Jurkat, Clone E6-1 (cell line): ENCODE data around the gene RSL24D1. TPM values are rescaled to one million over a fixed set of nuclear protein-coding genes. Genes with fewer than 3 reads are reported as not detected.

ENCODE experiments used
- DNase-seq: peaks from one replicate; pipeline ENCODE4 v3.0.0-alpha.2; 2011; ENCODE audit warnings: low read depth, low spot score
- H3K4me3 ChIP-seq: 2 replicates; pipeline ENCODE4 v1.5.1; 2011; ENCODE audit warnings: mild to moderate bottlenecking, low read length, control low read depth, moderate library complexity
- polyA plus RNA-seq: library from polyadenylated mRNA; unstranded; fragments of >200 nt; gene quantifications from one replicate; pipeline ENCODE4 v1.2.1, GENCODE V29; 2012; ENCODE audit warnings: missing spikeins; ENCODE audit not compliant: insufficient read length, insufficient read depth

RSL24D1 gene
- 195 TPM for polyA plus RNA-seq

DNA sequence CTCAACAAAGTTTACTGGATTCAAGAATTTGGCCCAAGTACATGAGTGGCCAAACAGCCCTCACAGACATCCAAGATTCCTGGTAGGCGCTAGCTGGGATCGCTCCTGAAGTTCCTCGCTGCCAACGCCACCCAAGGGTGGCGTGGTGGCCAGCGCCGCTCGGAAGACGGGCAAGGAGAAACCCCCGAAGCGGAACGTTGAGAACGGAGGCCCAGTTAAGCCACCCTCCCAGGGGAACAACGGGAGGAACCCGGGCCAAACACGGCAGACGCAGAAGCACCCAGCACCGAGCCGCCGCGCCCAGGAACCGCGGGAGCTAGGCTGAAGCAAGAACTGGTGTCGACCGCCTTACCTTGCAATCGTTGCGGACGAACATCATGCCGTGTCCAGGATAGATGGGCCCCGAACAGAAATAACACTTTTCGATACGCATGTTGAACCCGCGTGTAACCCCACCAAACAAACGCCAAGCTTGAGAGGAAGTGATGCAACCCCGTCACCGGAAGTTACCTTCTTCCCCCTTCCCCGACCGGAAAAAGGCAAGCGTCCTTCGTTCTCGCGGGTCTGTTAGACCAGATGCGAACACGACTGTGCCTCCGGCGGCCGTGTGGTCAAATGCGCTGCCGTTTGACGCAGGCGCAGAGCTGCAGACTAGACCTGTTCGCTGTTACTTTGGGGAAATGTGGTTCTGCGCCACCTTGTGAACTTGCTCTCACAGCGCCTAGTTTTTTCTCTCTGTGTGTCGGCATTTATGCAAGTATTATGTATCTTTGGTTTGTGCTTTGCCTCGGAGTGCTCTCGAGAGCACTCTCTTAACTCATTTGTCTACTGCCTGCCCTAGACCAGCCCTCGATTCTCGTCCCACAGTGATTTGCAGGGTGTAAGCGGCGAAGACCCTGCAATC is at the start of gene RSL24D1:
Gene RSL24D1, minus strand, starts transcription at position 484 of the 904 bp plus-strand sequence. Its CDS starts 51 bp downstream, at position 433.
- peak within 1 kb of the TSS; percentile 79 for H3K4me3 ChIP-seq
- peak; percentile 99 for DNase-seq

DNA sequence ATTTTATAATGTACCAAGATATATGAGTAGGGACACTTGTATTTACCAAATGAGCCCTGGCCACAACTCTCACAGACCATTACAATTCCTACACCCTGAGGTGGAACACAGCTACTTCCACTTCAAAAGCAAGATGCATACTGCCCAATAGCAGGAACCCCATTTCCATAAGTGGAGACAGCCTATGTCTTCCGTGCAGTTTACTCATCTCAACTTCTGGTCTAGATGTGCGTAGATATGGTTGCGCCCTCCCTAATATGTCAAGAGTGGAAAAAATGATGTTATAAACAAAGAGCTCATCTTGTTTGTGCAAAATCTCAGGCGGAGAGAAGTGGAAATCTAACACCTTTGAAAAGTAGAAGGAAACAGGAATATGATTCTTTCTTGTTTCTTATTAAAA is 48.3 kb upstream of the RSL24D1 start:
- DNase-seq, result no peak
- no peak overlapping the region for H3K4me3 ChIP-seq

DNA sequence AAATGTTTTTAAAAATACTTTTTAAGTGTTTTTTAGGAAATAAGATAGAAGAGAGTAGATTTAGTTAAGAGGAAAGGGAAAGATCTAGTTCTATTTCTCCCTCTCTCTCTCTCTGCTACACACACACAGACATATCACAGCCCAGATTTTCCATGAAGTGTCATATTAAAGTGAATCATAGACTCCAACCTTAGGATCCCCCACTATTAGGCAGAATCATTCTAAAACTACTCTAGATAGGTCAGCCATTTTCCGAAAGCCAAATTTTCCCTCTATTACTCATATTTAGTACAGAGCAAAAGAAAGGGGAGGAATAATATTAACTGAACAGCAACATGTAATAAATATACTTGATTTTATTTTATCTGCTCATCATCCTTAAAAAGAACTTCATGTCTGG is 45.1 kb upstream of the RSL24D1 start:
- no peak overlapping the region for H3K4me3 ChIP-seq
- no peak for DNase-seq

DNA sequence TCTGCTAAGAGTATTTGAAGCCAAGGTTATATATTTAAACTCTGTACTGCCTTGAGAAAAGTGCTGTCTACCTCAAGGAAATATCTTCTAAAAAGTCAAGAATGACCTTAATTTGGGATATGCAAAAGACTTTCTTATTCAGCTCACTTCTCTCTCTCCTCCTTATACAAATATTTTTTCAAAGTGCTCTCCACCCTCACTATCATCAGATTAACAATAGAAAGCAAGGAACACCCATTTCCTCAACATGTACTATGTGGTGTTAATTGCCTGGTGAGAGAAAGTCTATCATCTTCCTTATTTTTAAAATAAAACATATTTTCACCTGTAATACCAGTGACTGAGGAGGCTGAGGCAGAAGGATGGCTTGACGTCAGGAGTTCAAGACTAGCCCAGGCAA is 44.4 kb upstream of the RSL24D1 start:
- DNase-seq, result no peak
- H3K4me3 ChIP-seq, result no peak overlapping the region

DNA sequence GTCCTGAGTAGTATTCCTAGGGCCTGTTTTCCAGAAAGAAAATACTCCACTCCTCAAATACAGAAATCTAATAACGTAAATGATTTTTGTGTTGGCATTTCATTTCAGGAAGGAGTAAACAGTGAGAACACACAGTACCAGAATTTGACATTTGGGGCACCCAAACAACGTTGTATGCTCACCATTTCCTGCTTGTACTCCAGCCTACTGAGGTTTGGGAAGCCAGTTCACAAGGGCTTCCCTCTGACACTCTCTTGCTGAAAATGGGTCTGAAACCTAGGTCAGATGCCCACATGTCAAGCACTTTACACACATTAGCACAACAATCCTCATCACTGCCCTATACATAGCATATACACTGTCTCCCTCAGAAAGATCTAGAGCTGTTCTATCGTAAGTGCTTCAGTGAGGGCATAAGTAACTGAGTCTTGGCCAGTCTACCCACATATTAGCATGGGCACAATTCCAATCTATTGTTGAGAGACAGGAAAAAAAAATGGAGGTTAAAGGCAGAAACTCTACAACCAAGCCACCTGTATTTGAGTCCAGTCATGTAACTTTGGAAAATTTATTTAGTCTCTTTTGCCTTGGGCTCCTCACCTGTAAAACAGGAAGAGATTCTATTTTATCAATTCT is 43.5 kb upstream of the RSL24D1 start:
- no peak overlapping the region for H3K4me3 ChIP-seq
- DNase-seq, result no peak

DNA sequence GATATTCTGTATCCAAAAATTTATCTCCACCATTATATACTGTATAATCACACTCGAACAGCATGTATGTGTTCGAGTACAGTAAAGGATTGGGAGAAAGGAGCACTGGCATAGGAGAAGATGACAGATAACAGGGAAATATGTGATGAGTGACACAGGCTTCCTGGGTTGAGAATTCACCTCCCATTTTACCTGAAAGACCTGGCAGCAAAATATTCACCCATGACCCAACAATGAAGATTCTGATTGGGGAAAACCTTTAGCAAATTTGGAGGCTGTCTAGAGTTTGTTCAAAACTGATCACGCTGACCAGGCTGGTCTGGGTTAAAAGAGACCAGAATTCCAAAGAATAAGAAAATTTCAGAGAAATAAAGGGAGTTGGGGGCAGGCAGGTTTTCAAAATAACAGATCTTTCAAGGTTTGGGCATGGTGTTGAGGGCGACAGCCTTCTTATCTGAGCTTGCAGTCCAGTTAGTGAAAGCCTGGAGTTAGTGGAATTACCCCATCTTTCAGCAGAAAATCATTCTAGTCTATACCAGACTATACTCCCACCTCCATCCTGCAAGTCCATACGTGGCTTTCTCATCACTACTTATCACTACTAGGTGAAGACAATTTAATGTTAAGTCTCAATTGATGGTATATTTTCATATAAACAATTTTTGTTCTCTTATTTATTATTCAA is 42.8 kb upstream of the RSL24D1 start:
- H3K4me3 ChIP-seq, result no peak overlapping the region
- no peak for DNase-seq

DNA sequence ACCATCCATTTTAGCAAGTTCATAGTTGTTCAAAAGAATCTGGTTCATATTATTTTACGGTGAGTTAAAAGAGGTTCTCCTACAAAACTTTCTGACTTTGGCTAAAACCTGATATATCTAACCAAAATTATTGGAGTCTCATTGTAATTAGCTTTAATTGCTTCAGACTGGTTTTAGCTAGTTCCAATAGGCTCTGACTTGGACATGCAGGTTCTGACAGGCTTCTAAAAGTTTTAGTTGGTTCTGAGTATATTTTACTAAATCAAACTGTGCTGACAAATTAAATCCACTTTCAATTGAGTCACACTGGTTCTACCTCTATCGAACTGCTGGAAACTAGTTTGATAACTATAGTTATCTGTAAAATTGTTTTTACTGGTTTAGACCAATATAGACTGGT is 42.1 kb upstream of the RSL24D1 start:
- no peak for DNase-seq
- H3K4me3 ChIP-seq, result no peak overlapping the region

DNA sequence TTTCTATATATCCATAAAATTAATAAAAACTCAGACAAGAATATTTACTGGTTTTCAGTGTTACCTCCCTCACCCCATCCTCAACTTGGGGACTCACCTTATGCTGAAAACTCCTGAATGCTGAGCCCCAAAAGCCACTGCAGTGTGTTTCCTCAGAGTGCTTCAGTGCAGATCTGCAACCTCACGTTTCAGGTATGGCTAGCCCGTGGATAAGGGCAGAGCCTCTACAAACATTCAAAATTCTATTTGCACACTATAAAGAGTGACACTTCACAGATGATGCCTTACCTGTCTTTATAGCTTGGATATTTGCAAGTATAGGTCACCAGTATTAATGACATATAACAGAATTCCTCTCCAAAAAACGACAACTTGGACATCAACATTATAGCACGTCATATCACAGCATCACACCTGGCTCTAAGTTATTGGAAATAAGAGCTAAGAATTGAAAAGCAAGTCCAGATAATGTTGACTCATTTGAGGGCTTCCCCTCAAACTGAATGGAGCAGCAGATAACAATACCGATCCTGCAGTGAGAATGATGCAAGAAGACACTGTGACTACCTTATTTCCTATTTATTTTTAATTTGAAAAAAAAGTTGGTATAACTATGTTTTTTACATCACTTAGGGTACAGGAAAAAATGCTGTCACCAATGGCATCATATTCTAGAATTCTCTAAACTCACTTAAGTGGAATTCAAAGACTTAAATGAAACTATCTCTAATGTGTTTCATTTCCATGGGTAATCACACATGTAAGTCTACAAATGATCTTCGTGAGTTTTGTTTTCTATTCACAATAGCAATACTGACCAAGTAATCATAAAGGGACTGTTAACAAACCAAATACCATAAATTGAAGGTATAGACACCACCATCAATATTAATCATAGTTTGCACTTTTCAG is 40.7 kb upstream of the RSL24D1 start:
- DNase-seq, result no peak
- no peak overlapping the region for H3K4me3 ChIP-seq

DNA sequence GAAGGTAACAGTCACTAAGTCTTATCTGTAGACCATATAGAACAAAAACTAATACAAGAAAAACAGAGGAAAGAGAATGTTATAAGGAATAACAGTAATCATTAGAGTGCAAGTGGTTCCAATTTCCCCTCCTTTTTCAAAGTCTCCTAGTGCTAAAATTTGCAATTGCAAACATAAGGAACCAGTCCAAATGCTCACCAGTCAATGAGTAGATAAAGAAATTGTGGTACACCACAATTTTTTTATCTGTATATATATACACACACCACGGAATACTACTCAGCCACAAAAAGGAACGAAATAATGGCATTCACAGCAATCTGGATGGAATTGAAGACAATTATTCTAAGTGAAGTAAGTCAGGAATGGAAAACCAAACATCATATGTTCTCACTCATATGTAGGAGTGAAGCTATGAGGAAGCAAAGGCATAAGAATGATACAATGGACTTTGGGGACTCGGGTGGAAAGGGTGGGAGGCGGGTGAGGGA is 38.9 kb upstream of the RSL24D1 start:
- no peak for DNase-seq
- no peak overlapping the region for H3K4me3 ChIP-seq

DNA sequence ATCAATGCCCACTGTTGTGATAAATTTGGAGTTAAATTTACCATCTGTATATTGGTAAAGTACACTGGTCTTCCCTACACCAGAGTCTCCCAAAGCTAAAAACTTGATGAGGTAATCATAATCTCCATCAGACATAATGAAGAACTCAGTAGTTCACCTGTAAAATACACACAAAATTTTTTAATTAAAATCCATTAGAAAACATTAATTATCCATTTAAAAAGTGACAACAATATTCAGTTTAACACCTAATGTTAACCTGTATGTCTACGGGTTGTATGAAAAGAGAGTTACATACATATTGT is 38.0 kb upstream of the RSL24D1 start:
- no peak overlapping the region for H3K4me3 ChIP-seq
- DNase-seq, result no peak

DNA sequence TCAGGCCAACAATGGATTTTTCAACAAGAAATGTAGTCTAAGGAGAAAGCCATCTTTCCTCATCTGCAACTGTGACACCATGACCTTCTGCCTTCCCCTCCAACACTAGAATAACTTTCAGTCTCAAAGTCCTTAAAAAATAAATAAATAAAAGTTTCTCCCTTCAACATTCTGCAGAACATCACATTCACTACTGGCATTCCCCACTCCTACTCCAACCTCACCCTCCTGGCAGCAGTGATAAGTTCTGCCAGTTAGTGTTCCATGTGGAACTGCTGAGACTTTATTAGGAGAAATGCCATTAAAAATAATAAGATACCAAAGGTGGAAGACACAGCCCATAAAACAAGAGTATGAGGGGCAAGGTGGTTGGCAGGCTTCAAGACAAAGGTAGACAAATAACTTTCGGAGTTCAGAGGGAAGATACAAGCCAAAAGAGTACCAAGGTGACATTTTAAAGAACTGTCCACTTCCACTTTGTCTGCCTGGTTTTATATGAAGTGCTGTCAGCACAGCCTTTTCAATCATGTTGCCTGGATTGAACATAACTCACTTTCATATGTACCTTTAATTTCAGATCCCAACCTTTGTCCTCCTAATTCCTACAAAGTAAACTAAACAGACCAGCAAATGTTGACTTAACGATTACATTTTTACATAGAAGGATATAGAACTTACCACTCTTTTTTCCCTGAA is 37.5 kb upstream of the RSL24D1 start:
- no peak for DNase-seq
- no peak overlapping the region for H3K4me3 ChIP-seq

DNA sequence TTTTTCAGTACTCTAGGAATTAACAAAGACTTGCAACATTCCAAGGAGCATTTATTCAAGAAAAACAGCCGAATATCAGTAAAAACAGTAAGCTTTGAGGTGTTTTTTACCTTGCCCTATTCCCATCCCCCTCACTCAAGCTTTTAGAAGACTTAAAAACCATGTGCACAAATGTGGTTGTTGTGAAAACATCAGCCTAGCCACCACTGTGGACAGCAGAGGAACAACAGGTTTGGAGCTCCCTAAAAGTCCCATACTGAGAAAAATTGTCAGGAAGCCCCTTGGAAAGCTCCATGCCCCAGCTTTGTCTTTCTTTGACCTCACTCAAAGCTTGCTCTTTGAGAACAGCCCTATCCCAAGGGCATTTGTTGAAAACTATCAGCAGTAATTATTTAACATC is 34.7 kb upstream of the RSL24D1 start:
- DNase-seq, result no peak
- H3K4me3 ChIP-seq, result no peak overlapping the region

DNA sequence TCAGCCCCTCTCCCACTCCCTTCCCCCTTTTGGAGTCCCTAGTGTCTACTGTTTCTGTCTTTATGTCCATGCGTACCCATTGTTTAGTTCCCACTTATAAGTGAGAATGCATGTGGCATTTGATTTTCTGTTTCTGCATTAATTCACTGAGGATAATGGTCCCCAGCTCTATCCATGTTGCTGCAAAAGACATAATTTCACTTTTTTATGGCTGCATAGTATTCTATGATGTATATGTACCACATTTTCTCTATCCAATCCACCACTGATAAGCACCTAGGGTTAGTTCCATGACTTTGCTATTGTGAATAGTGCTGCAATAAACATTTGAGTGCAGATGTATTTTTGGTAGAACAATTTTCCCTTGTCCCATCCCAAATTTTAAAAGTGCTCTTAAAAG is 34.2 kb upstream of the RSL24D1 start:
- no peak for DNase-seq

DNA sequence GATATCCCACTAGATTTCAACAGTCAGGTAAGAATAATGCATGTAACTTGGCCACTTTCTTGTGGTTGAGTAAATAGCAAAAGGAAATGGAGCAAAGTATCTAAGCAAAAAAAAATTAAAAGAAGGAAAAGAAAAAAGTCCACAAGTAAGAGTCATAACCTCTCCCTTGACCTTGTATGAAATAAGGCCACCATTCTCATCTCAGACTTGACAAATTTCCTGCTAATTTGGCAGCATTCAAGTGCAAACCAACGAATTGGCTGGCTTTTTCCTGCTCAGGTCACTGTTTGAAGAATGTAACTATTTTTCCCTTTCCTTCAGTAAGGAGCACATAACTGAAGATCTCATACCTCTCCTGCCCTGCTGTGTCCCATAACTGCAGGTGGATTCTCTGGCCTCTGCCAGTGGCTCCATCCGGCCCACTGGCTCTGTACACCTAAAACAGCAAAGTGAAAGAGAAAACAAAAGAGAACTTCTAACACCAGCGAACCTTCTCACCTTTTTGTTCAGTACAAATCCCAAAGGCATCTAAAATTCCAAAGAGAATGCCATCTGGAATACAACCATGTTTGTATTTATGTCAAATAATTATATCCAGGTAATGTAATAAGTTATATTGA is 33.4 kb upstream of the RSL24D1 start:
- no peak for DNase-seq
- H3K4me3 ChIP-seq, result no peak overlapping the region

More for the DNA sequence above, 34.2 kb upstream of the RSL24D1 start:
- H3K4me3 ChIP-seq, result no peak overlapping the region

DNA sequence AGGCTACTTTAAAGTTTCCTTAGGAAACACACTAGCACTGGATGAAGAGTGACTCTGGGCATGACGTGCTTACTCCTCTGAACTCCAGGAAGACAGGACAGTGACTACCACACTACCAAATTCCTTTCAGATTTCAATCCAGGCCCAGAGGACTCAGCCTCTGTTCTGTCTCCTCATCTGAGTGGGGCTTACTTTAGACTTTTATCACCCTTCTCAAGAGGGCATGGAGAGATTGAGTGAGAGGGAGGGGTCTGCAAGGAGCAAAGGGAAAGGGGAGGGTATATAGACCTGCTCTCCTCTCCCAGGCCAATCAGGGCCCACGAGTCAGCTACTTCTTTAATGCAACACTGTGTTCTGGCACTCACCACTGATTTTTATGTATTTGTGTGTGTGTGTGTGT is 29.4 kb upstream of the RSL24D1 start:
- no peak for DNase-seq
- H3K4me3 ChIP-seq, result no peak overlapping the region

DNA sequence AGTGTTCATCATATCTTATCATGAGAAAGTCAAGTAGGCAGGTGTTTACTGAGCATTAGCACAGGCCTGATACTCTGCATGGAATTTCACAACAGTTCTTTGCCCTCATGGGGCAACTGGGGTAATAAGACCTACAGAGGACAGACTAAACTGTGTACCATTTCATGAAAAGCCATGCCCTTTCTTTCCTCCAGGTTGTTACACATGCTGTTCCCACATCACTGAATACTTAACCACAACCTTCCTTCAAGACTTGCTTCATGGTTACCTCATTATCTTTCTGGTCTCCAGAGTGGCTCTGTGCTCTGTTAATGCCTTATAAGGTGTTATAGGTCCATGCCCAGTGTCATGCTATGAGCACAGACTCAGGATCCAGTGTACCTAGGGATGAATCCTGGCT is 28.2 kb upstream of the RSL24D1 start:
- peak; percentile 91 for DNase-seq
- no peak overlapping the region for H3K4me3 ChIP-seq

DNA sequence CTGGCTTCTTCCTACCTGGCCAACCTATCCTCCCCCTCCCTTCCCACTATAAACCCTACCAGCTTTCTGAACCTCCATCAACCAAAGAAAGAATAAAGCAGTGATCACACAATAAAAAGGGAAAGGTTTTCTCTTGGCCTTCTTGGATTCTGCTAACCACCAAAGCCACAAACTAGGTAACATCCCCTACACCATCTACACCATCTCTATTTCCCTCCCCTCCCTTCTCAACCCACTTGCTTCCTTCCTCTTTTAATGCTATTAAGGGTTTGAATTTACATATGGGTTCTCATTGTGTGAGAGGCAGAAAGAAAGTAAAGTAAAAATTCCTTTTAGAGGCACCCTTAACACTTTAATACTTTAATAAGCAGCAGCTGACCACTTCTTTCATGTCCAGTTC is 25.8 kb upstream of the RSL24D1 start:
- no peak overlapping the region for H3K4me3 ChIP-seq

More for the DNA sequence above, 25.8 kb upstream of the RSL24D1 start:
- DNase-seq, result peak; percentile 51
